Endodermal cell (in vitro differentiated cells): Measurements from ENCODE around the gene PLXNA2. TPM values are rescaled to one million over a fixed set of nuclear protein-coding genes. Genes with fewer than 3 reads are reported as not detected.

ENCODE experiments used
- DNase-seq: peaks from one replicate; pipeline ENCODE4 v3.0.0-alpha.2; 2017
- H3K27ac ChIP-seq: 2 replicates; pipeline ENCODE4 v1.5.1; 2013; ENCODE audit warnings: mild to moderate bottlenecking, low read depth, low read length, moderate library complexity
- H3K27me3 ChIP-seq: 2 replicates; pipeline ENCODE4 v1.6.1; 2013; ENCODE audit warnings: mild to moderate bottlenecking, low read length, moderate library complexity; ENCODE audit not compliant: insufficient read depth, control insufficient read depth, poor library complexity, severe bottlenecking
- H3K36me3 ChIP-seq: 2 replicates; pipeline ENCODE4 v1.7.0; 2013; ENCODE audit warnings: mild to moderate bottlenecking, low read length, moderate library complexity; ENCODE audit not compliant: control insufficient read depth, insufficient read depth
- H3K4me1 ChIP-seq: one replicate; pipeline ENCODE4 v1.7.0; 2013; ENCODE audit warnings: low read length; ENCODE audit not compliant: control insufficient read depth, insufficient read depth
- H3K4me3 ChIP-seq: 2 replicates; pipeline ENCODE4 v1.5.1; 2013; ENCODE audit warnings: mild to moderate bottlenecking, low read length, moderate library complexity
- H3K9ac ChIP-seq: 2 replicates; pipeline ENCODE4 v1.6.1; 2013; ENCODE audit warnings: mild to moderate bottlenecking, low read length, moderate library complexity; ENCODE audit not compliant: poor library complexity, severe bottlenecking; ENCODE audit errors: extremely low read depth
- H3K9me3 ChIP-seq: 2 replicates; pipeline ENCODE4 v1.6.1; 2013; ENCODE audit warnings: mild to moderate bottlenecking, low read length, moderate library complexity; ENCODE audit not compliant: control insufficient read depth
- H3K27ac Mint-ChIP-seq: 2 replicates; pipeline ENCODE4 v1.8.0; 2020; ENCODE audit warnings: mixed read lengths
- H3K27me3 Mint-ChIP-seq: 2 replicates; pipeline ENCODE4 v1.8.0; 2021; ENCODE audit warnings: mild to moderate bottlenecking, mixed read lengths; ENCODE audit not compliant: insufficient read depth
- H3K36me3 Mint-ChIP-seq: 2 replicates; pipeline ENCODE4 v1.8.0; 2020; ENCODE audit warnings: low read depth, mixed read lengths
- H3K4me1 Mint-ChIP-seq: 2 replicates; pipeline ENCODE4 v1.8.0; 2020; ENCODE audit warnings: mixed read lengths
- H3K4me3 Mint-ChIP-seq: 2 replicates; pipeline ENCODE4 v1.8.0; 2020; ENCODE audit warnings: mild to moderate bottlenecking, moderate library complexity, mixed read lengths
- H3K9me3 Mint-ChIP-seq: 2 replicates; pipeline ENCODE4 v1.8.0; 2020; ENCODE audit warnings: mild to moderate bottlenecking, mixed read lengths
- WGBS, 2 experiments: methylation state at CpG; one replicate each; pipeline versions ENCODE4 v1.1.5 to v1.1.7; 2013; ENCODE audit warnings: missing lambda C conversion rate in 2 of 2, mixed read lengths in 1 of 2; ENCODE audit not compliant: insufficient coverage in 1 of 2, insufficient read length in 1 of 2; 5-methylcytosine and 5-hydroxymethylcytosine counted together
- total RNA-seq, 2 donors: library from RNA; stranded (reverse); fragmentation: NEBNext Ultra II Directional in 1 of 2; extraction: Animal tissue kit (Norgen Biotek cat#: 25700) in 1 of 2; gene quantifications; 2 replicates in 1 of 2; 3 replicates in 1 of 2; pipeline ENCODE4 v1.2.1, GENCODE V29; 2021
- TF ChIP-seq, protein P1 (sequence below): fragments of 200-600 bp; sonication (generic); conservative IDR thresholded peaks from 2 replicates; pipeline ENCODE4 v1.5.0; 2021; ENCODE audit warnings: antibody characterized with exemption, mild to moderate bottlenecking

The PLXNA2 gene
- total RNA-seq, 2 donors from 2014 or later: 61.2 to 86.1 TPM

DNA sequence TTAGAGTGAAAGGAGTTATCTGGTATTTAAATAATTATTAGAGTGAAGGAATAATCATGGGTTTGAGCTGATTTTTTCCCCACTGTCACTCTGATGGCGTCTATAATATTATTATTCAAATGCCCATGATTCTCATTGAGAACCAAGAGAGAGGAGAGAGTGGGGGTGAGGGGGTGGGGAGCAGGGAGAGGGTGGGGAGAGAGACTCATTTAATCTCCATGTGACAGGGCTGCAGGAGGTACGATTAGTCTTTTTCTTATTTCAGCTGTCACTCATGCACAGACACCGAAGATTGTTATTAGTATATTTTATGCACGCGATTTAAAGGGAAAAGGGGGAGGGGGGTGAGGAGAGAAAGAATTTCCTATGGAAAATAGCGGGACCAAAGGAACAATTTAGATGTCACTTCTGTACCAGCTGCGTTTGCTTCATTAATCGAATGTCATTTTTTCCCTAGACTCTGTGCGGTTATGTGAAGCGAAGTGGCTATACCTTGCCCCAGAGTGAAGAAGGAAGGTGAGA is 19.9 kb downstream of the PLXNA2 start:
- no peak overlapping the region for H3K27ac Mint-ChIP-seq
- Histone ChIP-seq H3K4me1 (peaks cover 17% of the 10 kb centered on the region), H3K9ac (peak overlapping the region; percentile 3), H3K36me3 (peaks cover 95% of the 10 kb centered on the region), H3K27me3 (no peaks in the 10 kb centered on the region), H3K27ac (no peak overlapping the region), H3K4me3 (no peak overlapping the region), H3K9me3 (no peaks in the 10 kb centered on the region)
- peaks cover 39% of the 10 kb centered on the region for H3K4me1 Mint-ChIP-seq
- no peak for DNase-seq
- H3K4me3 Mint-ChIP-seq: no peak overlapping the region
- no peaks in the 10 kb centered on the region for H3K9me3 Mint-ChIP-seq
- H3K27me3 Mint-ChIP-seq: no peaks in the 10 kb centered on the region
- 93% methylated on average over 6 to 10 of the region's 10 CpGs for WGBS, 2 experiments
- H3K36me3 Mint-ChIP-seq: peaks cover 19% of the 10 kb centered on the region
- TF ChIP-seq, protein P1, sequence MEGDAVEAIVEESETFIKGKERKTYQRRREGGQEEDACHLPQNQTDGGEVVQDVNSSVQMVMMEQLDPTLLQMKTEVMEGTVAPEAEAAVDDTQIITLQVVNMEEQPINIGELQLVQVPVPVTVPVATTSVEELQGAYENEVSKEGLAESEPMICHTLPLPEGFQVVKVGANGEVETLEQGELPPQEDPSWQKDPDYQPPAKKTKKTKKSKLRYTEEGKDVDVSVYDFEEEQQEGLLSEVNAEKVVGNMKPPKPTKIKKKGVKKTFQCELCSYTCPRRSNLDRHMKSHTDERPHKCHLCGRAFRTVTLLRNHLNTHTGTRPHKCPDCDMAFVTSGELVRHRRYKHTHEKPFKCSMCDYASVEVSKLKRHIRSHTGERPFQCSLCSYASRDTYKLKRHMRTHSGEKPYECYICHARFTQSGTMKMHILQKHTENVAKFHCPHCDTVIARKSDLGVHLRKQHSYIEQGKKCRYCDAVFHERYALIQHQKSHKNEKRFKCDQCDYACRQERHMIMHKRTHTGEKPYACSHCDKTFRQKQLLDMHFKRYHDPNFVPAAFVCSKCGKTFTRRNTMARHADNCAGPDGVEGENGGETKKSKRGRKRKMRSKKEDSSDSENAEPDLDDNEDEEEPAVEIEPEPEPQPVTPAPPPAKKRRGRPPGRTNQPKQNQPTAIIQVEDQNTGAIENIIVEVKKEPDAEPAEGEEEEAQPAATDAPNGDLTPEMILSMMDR: no peak

DNA sequence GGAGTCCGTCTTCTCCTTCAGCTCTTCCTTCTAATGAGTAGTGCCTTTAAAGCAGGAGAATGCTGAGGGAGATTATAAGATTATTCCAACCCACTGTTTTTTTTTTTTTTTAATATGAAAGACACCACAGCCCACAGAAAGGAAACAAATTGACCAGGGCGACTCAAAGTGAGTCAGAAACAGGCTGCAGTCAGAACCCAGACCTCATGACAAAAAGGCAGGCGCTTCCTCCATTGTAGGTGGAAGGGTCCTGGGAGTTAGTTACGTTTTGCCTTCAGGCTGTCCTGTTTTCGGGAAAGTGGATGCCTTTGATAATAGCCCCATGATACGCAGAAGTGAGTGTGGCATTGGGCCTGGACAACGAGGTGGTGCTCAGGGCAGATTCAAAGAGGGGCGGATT is 21.0 kb downstream of the PLXNA2 start:
- no peak for DNase-seq
- Mint-ChIP-seq H3K9me3 (no peaks in the 10 kb centered on the region), H3K4me1 (peaks cover 34% of the 10 kb centered on the region), H3K36me3 (peaks cover 14% of the 10 kb centered on the region), H3K27ac (no peak overlapping the region), H3K4me3 (no peak overlapping the region), H3K27me3 (no peaks in the 10 kb centered on the region)
- Histone ChIP-seq H3K27ac (no peak overlapping the region), H3K4me1 (peaks cover 14% of the 10 kb centered on the region), H3K36me3 (peaks cover 94% of the 10 kb centered on the region), H3K9me3 (no peaks in the 10 kb centered on the region), H3K9ac (no peak overlapping the region), H3K4me3 (no peak overlapping the region), H3K27me3 (no peaks in the 10 kb centered on the region)
- 92 to 98% methylated on average over 8 of the region's 8 CpGs for WGBS, 2 experiments
- TF ChIP-seq, protein P1: no peak

DNA sequence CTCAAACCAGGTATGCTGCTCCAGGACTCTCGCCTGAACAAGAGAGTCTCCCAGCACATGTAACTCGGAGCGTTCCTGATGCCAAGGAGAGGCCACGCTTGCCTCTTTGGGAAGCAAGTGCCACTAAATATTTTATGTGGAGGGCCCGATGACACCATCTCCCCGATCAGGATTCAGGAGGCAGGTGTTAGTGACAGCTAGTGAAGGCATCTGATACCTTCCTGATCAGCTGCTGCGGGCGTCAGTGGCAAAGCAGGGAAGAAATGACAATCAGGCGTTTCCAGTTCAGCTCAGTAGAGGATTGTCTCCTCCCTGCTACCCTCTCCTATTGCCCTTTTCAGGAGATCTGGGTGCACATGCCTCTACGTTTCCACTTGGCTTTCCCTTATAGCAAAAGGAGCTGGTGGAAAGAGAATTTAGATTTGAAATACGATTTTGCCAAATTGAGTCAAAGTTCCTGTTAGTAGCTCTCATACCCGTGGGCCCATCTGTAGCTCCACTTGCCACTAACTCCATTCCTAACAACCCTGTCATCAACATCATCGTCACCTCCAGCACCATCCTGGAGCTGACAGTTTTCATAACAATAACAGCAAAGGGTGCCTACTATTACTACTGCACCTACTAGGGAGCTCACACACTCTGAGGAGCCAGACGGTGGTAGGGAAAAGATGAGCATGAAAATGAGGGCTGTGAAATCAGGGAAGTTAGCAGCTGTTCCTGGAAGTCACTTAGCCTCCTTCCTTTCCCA is 21.6 kb downstream of the PLXNA2 start:
- no peak overlapping the region for H3K9ac ChIP-seq
- TF ChIP-seq, protein P1: no peak
- no peaks in the 10 kb centered on the region for H3K9me3 Mint-ChIP-seq
- DNase-seq: no peak
- H3K36me3 Mint-ChIP-seq: peaks cover 13% of the 10 kb centered on the region
- no peak overlapping the region for H3K27ac ChIP-seq
- H3K27me3 ChIP-seq: no peaks in the 10 kb centered on the region
- peaks cover 93% of the 10 kb centered on the region for H3K36me3 ChIP-seq
- peaks cover 12% of the 10 kb centered on the region for H3K4me1 ChIP-seq
- H3K27me3 Mint-ChIP-seq: no peaks in the 10 kb centered on the region
- no peak overlapping the region for H3K4me3 ChIP-seq
- H3K4me1 Mint-ChIP-seq: peaks cover 28% of the 10 kb centered on the region
- H3K4me3 Mint-ChIP-seq: no peak overlapping the region
- no peaks in the 10 kb centered on the region for H3K9me3 ChIP-seq
- WGBS, 2 experiments: 89 to 94% methylated on average over 11 to 14 of the region's 14 CpGs
- H3K27ac Mint-ChIP-seq: no peak overlapping the region
